ENCODE data around the gene ZC2HC1B.

- TF ChIP-seq CTCF (IDR thresholded peaks at IDR 0.05; ENCODE audit: insufficient read depth, low read depth, low read length) (no peak), EZH2 (IDR thresholded peaks at IDR 0.05; ENCODE audit: insufficient read depth, low read length) (no peak)
Measured at GRCh38 chr6:143900358-143900757, 36.1 kb downstream of the ZC2HC1B start.
